ENCODE data around the gene BCAR1.
"Not testable (repeated sequence)": the region's sequence is repeated elsewhere in the genome, so short reads cannot be mapped to it uniquely, and the experiment has no call there.

BCAR1 gene, protein sequence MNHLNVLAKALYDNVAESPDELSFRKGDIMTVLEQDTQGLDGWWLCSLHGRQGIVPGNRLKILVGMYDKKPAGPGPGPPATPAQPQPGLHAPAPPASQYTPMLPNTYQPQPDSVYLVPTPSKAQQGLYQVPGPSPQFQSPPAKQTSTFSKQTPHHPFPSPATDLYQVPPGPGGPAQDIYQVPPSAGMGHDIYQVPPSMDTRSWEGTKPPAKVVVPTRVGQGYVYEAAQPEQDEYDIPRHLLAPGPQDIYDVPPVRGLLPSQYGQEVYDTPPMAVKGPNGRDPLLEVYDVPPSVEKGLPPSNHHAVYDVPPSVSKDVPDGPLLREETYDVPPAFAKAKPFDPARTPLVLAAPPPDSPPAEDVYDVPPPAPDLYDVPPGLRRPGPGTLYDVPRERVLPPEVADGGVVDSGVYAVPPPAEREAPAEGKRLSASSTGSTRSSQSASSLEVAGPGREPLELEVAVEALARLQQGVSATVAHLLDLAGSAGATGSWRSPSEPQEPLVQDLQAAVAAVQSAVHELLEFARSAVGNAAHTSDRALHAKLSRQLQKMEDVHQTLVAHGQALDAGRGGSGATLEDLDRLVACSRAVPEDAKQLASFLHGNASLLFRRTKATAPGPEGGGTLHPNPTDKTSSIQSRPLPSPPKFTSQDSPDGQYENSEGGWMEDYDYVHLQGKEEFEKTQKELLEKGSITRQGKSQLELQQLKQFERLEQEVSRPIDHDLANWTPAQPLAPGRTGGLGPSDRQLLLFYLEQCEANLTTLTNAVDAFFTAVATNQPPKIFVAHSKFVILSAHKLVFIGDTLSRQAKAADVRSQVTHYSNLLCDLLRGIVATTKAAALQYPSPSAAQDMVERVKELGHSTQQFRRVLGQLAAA

DNA sequence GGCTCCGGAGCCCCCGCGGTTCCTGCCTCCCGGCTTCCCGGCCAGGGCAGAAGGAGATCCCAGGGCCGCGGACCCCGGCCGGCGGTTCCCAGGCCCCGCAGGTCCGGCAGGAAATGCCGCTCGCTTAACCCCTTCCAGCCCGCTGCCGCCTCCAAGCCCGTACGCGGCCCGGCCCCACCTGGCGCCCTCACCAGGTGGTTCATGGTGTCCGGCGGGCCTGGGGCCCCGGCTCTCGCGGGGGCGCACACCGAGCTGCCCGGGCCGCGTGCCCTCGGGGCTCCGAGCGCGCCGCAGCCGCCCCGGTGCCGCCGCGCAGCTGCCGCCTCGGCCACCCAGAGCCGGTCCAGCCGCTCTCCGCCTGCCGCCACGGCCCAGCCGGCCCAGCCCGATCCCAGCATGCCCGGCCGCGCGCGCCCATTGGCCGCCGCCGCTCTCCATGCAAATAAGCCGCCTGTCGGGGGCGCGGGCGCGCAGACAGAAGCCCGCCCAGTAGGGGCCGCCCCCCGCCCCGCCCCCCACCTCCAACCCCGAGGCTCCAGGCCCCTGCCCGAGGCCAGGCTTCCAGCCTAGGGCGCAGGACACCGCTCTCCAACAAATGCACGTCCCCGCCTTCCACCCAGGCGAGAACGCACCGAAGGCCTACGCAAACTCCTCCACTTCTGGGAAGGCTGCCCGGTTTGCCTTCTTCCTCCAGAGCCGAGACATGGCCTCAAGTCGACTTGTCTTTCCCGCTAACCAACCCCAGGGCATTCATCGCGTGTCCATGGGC is at the start of gene BCAR1:
BCAR1 (minus strand) TSS at position 345 of the 769 bp plus-strand sequence; CDS start at position 203, 142 bp downstream.
- DNase-seq, result peak; percentile 93

DNA sequence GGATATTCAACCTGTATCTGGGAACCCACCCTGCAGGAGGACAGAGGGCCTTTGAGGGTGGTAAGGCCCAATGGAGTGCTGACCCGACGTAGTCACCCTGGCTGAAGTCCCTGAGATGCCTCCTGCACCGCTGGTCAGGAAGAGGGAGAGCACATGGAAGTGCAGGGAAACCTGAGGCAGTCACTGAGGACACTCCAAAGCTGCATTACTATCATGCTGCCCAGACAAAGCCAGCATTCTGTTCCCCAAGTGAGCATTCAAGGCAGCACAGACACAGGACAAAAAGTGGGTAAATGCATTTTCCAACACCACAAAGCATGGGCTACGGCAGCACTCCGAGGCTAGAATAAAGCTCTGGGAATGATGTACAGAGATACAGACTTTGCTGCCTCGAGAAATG is 46.8 kb upstream of the BCAR1 start:
- no peak for DNase-seq

DNA sequence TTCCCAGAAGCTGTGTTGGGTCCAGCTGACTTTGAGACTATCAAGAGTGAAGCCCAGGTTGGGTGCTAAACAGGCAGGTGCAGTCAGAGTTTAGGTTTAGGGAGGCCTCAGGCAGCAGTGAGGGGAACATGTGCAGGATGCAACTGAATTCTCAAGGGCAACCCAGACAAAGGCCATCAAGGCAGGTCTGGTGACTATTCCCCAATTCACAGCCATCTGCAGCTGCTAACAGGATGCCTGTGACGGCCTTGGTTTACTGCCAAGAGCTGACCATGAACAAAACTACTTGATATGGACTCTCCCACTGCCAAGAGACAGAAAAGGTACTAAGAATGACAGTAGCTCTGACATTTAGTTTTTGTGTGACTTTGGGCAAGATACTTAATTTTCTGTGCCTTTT is 45.2 kb upstream of the BCAR1 start:
- peak; percentile 30 for DNase-seq

DNA sequence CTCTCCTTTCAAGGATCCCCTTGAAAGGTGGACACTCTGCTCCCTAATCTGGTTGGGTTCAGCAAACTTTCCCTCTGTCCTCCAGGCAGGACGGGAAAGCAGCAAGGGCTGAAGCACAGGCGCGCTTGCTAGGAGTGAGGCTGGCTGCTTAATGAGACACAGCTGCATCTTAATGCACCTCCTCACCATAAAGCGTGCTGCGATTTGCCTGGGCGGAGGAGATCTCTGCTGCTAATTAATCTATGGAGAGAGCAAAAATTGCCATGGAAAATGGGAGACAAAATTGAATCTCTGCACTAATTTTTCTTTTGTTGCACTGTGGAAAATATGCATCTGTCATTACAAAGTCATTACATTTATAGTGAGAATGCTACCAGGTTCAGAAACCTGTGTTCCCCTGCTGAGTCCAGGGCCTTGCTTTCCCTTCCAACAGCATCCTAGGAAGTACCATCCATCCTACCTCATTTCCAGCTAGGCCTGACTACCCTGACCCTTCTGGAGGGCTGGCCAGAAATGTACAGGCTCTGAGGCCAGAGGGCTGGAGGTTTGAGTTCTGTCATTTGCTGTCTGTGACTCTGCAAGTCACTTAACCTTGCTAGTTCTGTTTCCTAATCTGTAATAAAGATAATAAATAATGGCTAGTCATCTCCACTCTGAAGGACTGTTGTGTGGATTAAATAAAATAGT is 43.5 kb upstream of the BCAR1 start:
- DNase-seq, result no peak

DNA sequence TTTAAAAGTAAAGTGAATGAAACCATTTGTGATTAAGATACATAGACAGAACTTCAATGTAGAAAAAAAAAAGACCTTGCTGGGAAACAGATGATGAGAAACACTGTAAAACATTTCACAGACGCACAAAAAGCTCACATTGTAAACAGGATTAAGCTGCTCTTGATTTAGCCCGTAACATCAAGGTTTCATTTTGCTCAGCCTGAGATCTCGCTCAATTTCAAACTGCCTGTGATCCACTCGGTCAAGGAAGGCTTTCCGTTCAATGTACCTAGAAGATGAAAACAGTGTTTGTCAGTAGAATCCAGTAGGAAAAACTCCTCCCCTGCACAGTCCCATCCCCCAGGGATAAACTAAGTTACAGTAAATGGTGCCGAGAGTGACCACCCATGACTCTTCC is 42.3 kb upstream of the BCAR1 start:
- DNase-seq, result no peak

DNA sequence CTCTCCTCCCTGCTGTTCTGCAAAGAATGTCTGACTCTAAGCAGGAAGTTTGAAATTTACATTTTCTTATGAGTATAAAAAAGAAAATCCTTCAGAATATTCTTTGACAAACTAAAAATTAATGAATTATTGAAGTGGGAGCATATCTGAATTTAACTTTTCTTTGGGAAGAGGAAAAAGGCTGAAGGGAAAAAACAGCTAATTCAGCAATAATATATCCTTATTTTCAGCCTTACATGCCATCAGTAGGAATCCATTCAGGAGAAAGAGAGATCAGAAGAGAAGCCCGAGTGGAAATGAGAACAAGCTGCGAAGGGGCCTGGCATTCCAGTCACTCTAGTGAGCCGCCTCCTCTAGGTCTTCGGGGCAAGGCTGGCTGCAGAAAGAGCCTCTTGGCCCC is 41.7 kb upstream of the BCAR1 start:
- no peak for DNase-seq

DNA sequence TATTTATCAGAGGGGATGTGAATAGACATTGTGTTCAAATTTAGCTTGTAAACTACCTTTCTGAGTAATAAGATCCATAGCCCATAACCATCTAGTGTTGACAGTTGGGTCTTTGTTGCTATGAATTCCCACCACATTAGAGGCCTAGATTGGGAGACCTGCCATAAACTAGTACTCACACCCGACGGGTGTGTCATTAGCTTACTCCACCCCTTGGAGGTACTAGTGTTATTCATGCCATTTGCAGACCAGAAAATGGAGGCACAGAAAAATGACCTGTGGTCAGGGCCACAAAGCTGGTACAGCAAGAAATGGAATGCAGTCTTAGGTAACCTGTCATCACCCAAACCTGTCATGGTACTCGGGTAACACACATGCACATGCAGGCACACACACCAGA is 41.3 kb upstream of the BCAR1 start:
- DNase-seq, result no peak

DNA sequence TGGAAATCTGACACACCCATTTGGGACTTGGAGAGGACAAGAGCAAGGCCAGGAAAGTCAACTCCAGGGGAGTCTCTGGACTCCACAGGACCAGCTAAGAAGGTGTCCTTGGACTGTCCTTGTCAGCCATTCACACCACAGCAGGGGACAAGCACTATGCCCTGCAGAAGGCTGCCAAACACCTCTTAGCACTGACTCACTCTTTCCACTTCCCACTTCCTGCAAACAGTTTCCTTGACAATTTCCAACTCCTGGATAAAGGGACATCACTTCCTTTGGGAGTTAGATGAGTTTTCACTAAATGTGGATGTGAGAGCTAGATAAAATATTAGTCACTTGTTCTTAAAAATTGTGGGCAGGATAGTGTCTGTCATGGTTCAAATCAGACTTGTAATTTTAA is 37.8 kb upstream of the BCAR1 start:
- peak; percentile 49 for DNase-seq

DNA sequence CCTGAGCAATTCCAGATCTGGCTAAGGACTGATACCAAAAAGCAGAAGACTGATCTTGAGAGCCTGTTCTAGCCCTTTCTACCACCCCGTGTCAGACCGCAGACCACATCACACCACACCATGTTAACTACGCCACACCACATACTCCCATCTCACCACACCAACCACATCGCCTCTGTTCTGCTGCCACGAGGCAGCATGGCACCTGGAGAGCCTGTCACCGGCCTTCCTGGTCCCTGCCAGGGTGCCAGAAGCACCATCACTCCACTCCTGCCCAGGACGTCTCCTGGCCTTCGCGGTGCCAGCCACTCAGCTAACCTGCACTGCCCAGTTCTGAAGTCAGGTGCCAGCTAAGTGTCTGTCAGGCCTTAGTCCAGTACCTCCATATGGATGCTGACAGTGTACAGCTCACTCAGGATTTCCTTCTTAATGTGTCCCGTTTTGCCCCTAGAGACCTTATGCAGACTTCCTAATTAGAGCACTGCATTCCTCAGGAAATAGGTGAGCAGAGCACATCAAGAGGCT is 37.2 kb upstream of the BCAR1 start:
- no peak for DNase-seq

DNA sequence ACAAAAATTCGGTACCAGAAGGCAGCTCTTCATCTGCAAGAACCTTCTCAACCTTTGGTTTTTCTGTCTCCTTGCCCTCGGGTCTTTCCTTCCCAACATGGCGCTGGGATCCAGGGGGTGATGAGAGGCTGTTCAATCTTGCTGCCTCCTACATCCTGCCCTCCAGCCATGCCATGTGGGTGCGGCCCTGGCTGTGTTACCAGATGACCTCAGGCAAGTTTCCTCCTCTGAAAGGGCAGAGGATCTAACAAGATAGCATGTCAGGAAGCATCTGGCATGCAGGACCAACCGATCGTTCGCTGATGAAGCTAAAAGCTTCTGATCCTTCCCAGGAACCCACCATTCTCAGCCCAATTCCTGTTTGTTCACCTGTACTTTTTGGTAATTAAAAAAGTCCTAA is 36.8 kb upstream of the BCAR1 start:
- DNase-seq, result no peak

DNA sequence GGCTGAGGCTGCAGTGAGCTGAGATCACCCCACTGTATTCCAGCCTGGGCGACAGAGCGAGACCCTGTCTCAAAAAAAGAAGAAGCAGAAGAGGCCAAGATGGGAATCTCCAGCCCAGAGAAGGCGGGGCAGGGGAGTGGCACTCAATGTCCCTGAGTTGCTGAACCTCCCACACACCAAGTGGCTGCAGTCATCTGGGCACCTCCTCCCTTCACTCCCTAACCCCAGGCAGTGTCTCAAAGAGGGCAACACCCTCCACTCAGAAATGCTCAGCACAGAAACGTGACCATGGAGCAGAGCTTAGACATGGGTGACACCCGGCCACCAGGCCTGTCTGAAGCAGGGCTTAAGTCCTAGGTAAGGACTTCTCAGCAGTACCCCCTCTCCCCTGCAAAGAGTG is 36.3 kb upstream of the BCAR1 start:
- no peak for DNase-seq

DNA sequence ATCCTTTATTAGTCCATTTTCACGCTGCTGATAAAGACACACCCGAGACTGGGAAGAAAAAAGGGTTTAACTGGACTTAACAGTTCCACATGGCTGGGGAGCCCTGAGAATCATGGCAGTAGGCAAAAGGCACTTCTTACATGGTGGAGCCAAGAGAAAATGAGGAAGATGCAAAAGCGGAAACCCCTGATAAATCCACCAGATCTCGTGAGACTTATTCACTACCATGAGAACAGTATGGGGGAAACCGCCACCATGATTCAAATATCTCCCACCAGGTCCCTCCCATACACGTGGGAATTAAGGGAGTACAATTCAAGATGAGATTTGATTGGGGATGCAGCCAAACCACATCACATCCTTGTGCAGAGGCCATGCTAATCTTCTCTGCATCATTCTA is 35.0 kb upstream of the BCAR1 start:
- DNase-seq, result no peak

DNA sequence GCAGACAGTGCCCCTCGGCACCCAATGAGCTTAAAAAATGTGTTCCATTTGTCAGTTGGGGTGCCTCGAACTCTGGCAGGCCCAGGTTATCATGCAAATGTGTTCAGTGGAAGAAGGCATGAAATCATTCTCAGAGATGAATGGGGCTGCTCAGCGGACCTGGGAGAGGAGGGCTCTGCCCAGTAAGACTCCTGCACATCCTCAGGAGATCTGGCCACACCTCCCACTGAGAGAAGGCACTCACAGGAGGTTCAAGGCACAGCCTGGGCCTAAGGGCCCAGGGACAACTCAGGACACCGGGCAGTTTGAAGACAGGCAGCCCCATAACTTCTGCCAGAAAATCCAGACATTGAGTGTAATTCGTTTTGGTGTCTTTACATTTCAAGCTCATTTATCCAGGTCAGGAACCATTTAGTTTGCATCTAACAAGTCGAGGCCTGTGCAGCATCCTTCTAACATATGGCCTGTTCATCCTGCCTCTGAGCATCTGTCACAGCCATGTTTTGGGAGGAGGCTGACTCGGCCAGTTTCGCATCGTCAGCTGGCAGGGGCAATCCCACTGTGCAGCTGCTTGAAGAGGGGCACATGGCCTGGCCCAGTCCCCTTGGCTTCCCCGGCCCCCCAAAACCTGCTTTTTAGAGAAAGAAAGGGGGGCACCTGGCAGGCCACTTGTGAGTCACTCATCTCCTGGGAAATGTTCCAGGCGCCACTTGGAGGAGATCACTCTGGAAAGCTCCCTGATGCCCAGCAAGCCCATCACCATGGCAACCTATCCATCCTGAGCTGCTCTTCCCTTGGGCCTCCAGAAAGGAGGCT is 31.2 kb upstream of the BCAR1 start:
- peak; percentile 37 for DNase-seq

DNA sequence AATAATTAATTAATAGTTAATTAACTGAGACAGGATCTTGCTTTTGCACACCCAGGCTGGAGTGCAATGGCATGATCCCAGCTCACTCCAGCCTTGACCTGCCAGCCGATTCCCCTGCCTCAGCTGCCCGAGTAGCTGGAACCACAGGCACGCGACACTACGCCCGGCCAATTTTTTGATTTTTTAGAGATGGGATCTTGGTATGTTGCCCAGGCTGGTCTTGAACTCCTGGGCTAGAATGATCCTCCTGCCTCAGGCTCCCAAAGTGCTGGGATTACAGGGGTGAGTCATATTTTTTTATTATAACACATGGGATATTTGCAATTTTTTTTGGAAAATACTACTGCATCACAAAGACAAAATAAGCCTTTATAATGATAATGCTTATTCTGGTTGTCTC is 30.4 kb upstream of the BCAR1 start:
- DNase-seq, result no peak

DNA sequence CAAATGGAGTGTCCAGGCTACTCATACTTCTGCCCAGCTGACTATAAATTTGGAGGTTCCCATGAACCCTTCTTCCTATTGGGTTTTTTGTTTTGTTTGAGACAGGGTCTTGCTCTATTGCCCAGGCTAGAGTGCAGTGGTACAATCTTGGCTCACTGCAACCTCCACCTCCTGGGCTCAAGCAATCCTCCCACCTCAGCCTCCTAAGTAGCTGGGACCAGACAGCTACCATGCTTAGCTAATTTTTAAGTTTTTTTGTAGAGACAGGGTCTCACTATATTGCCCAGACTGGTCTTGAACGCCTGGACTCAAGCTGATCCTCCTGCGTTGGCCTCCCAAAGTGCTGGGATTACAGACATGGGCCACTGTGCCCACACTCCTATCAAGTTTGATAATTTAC is 29.6 kb upstream of the BCAR1 start:
- DNase-seq, result not testable (repeated sequence)

DNA sequence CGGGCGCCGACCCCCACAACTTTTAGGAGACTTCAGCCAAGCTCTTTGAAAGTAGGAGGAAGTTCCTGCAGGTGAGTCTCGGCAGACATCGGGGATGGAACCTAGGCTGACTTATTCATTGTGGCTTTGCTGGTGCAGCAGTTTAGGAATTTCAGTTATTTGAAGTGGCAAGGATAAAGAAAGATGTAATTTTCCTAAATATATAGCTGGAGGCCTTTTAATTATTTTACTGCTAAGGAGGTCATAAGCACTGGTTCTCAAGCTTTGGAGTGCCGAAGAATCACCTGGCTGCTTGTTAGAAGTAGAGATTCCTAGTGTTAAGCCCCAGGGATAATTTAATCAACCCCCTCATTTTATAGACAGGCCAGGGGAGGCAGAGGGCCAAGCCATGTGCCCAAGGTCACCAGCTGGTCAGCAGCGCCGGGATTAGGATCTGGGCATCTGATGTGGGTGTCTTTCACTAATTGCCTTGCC is 28.9 kb upstream of the BCAR1 start:
- DNase-seq, result no peak

DNA sequence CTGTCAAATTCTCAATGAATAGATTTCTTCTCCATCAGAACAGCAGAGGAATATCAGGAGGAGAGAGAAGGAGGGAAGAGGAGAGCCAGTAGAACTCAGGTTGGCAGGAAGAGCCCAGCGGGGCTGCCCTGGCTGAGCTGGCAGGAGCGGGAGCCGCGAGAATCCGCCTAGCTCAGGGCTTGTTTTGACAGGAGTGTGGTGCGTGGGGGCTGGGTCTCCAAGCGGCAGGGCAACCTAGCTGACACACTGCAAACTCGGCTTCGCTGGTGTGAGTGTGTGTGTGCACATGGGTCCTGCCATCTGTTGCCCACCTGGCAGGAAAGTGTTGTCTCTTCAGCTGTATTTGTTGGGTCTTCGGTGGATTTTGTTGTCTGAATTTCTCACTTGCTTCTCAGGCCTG is 27.9 kb upstream of the BCAR1 start:
- DNase-seq, result no peak

DNA sequence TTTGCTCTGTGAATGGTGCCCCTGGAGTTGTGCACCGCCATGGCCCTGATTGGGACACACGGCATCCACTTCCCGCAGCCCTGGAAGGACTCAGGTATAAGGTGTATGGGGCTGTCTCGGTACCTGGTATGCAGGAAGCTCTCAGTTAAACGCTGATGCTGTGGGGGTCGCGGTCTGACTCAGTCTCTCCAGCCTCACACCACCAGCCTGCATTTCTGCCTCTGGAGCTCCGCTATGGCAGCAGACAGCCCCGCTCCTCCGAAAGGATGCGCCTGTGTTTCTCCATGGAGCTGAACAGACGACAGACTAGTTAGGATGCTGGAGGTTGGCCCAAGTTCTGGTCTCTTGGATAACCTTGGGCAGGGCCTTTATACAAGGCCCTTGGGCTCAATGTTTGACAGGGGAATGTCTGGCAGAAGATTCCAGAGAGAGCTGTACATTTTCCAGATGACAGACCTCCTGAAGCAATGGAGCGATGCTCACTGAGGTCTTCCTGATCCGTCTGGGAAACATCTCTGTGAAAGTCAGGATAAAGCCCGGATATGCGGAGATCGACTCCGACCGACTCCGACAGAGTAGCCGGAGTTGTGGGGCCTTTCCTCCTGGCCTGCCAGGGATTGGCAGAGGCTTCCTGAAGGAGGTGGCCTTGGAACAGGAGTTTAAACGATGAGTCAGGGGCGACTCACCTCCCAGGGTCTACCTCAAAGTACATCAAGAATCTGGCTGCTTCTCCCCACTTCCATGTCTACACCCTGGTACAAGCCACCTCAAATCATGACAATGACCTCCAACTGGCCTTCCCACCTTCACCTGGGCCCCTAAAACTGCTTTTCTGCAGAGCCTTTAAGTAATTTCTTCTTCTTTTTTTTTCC is 21.9 kb upstream of the BCAR1 start:
- peak; percentile 65 for DNase-seq

DNA sequence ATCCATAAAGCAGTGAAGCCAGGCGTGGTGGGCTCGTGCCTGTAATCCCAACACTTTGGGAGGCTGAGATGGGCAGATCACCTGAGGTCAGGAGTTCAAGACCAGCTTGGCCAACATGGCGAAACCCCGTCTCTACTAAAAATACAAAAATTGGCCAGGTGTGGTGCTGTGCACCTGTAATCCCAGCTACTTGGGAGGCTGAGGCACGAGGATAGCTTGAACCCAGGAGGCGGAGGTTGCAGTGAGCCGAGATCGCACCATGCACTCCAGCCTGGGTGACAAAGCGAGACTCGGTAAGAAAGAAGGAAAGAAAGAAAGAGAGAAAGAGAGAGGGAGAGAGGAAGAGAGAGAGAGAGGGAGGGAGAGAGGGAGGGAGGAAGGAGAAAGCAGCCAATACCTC is 21.2 kb upstream of the BCAR1 start:
- DNase-seq, result not testable (repeated sequence)

DNA sequence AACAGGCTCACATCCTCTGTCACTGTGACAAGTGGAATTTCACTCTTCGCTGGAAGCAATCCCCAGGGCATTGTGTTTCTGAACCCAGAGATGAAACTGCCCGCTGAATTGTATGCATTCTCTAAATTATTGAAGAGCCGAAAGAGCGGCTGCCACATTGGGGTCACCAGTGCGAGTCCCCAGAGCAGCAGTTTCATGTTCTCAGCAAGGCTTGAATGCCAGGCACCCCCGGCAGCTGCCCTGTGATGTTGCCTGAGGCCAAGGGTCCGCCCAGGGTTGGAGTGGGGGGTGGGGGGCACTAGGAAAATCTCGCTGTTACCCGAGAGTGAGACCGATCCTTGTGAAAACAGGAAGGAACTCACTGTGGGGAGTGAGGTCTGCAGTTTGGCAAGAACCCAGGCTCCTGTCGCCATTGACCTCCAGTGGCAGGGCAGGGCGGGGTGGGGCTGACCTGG is 20.7 kb upstream of the BCAR1 start:
- DNase-seq, result no peak

Data from EL (cell line).